HCT116 (cell line): ENCODE measurements around the gene SPTBN1. TPM values are rescaled to one million over a fixed set of nuclear protein-coding genes. Genes with fewer than 3 reads are reported as not detected.

Experiments used
- ATAC-seq: fragments of 200-7000 bp; cut with Tn5 transposase; 2 replicates; pipeline ENCODE4 v1.9.1; 2020; ENCODE audit warnings: mild to moderate bottlenecking, moderate library complexity
- BruUV-seq: library from RNA; stranded (reverse); fragments of 400-500 nt; replicated peaks from 2 replicates; lab custom pipeline; 2021; lab: Mats Ljungman, UMichigan
- CTCF ChIA-PET: fragments of 300-600 bp; sonication (Branson Sonifier 250); formaldehyde crosslinking; loops from one replicate; lab custom pipeline; 2021; ENCODE audit warnings: antibody characterized with exemption; lab: Charles Lee
- POLR2A ChIA-PET: fragments of 300-600, 350-600 bp; sonication (Branson Sonifier 250); formaldehyde crosslinking; loops from one replicate; lab custom pipeline; 2021; ENCODE audit warnings: antibody characterized with exemption; lab: Charles Lee
- RAD21 ChIA-PET, 2 experiments: fragments of 300-600 bp; sonication (Branson Sonifier 250); formaldehyde crosslinking; loops; one replicate each; lab custom pipeline; 2023; ENCODE audit warnings: low total read pairs in 2 of 2; ENCODE audit not compliant: uncharacterized antibody in 2 of 2, unreplicated experiment in 2 of 2, low non-redundant PET in 1 of 2; lab: Charles Lee
- DNase-seq: peaks from one replicate; pipeline ENCODE4 v3.0.0-alpha.2; 2010; ENCODE audit warnings: low read depth, low spot score
- H2AFZ ChIP-seq: fragments of 200-600 bp; shearing (Covaris generic), sonication (generic); 2 replicates; pipeline ENCODE4 v1.6.1; 2017; ENCODE audit warnings: low read depth, mixed run types, mixed read lengths, antibody characterized with exemption, low read length; ENCODE audit not compliant: poor library complexity, severe bottlenecking
- H3K27ac ChIP-seq: 2 replicates; pipeline ENCODE4 v1.5.1; 2012; ENCODE audit warnings: low read depth, low read length
- H3K27me3 ChIP-seq: fragments of 200-600 bp; sonication (generic); 2 replicates; pipeline ENCODE4 v1.6.1; 2016; ENCODE audit warnings: mixed run types, low read length, mixed read lengths; ENCODE audit not compliant: insufficient read depth
- H3K36me3 ChIP-seq, 2 experiments: fragments of 200-500 bp in 1 of 2; fragments of 200-600 bp in 1 of 2; sonication (Bioruptor generic) in 1 of 2; sonication (generic) in 1 of 2; 2 replicates each; pipeline versions ENCODE4 v1.5.1 to v1.6.1; 2014 to 2016; ENCODE audit warnings: low read length in 2 of 2, inconsistent platforms in 1 of 2, mixed read lengths in 1 of 2, mixed run types in 1 of 2; ENCODE audit not compliant: insufficient read depth in 2 of 2, control insufficient read depth in 1 of 2
- H3K4me1 ChIP-seq, 2 experiments: fragments of 200-600 bp in 1 of 2; sonication (generic) in 1 of 2; 2 replicates each; pipeline versions ENCODE4 v1.5.1 to v1.6.1; 2012 to 2017; ENCODE audit warnings: low read length in 2 of 2, inconsistent platforms in 1 of 2, mild to moderate bottlenecking in 1 of 2, mixed read lengths in 1 of 2, mixed run types in 1 of 2, moderate library complexity in 1 of 2; ENCODE audit not compliant: insufficient read depth in 2 of 2, control insufficient read depth in 1 of 2
- H3K4me2 ChIP-seq: fragments of 200-600 bp; sonication (generic); 2 replicates; pipeline ENCODE4 v1.6.1; 2017; ENCODE audit warnings: mixed run types, low read length, mixed read lengths
- H3K4me3 ChIP-seq, 2 experiments: fragments of 200-600 bp in 1 of 2; sonication (generic) in 1 of 2; replicated peaks in 1 of 2; 2 replicates each; pipeline ENCODE4 v1.5.1; 2011 to 2016; ENCODE audit warnings: low read length in 2 of 2, control low read depth in 1 of 2, low read depth in 1 of 2, mild to moderate bottlenecking in 1 of 2, mixed read lengths in 1 of 2, mixed run types in 1 of 2
- H3K79me2 ChIP-seq: fragments of 200-600 bp; sonication (generic); 2 replicates; pipeline ENCODE4 v1.6.1; 2017; ENCODE audit warnings: mild to moderate bottlenecking, mixed run types, low read length, moderate library complexity, mixed read lengths; ENCODE audit not compliant: insufficient read depth
- H3K9ac ChIP-seq: fragments of 200-600 bp; sonication (generic); 2 replicates; pipeline ENCODE4 v1.6.1; 2016; ENCODE audit warnings: low read length, mixed read lengths
- H3K9me2 ChIP-seq: fragments of 200-600 bp; sonication (generic), shearing (Covaris generic); 2 replicates; pipeline ENCODE4 v1.6.1; 2017; ENCODE audit warnings: mixed run types, mild to moderate bottlenecking, moderate library complexity; ENCODE audit not compliant: insufficient read depth
- H3K9me3 ChIP-seq, 2 experiments: fragments of 200-500 bp in 1 of 2; fragments of 200-600 bp in 1 of 2; sonication (Bioruptor generic) in 1 of 2; sonication (generic) in 1 of 2; 2 replicates each; pipeline ENCODE4 v1.6.1; 2014 to 2017; ENCODE audit warnings: low read length in 2 of 2, mixed read lengths in 2 of 2, inconsistent platforms in 1 of 2, low read depth in 1 of 2, mild to moderate bottlenecking in 1 of 2, mixed run types in 1 of 2, moderate library complexity in 1 of 2; ENCODE audit not compliant: control insufficient read depth in 1 of 2, insufficient read depth in 1 of 2
- H4K20me1 ChIP-seq: fragments of 200-600 bp; sonication (generic), shearing (Covaris generic); 2 replicates; pipeline ENCODE4 v1.6.1; 2017; ENCODE audit warnings: mixed run types, mild to moderate bottlenecking, moderate library complexity; ENCODE audit not compliant: insufficient read depth
- CBX3 ChIP-seq: IDR thresholded peaks from 2 replicates; pipeline ENCODE4 v1.6.1; 2012; ENCODE audit warnings: low read depth
- EZH2 ChIP-seq: fragments of 200-600 bp; sonication (generic); IDR thresholded peaks from 2 replicates; pipeline ENCODE4 v1.6.1; 2017; ENCODE audit warnings: antibody characterized with exemption, mixed run types
- RAD21 ChIP-seq: IDR thresholded peaks from 2 replicates; pipeline ENCODE4 v1.6.1; 2012; ENCODE audit warnings: low read depth, mild to moderate bottlenecking
- SIN3A ChIP-seq: IDR thresholded peaks from 2 replicates; pipeline ENCODE4 v1.6.1; 2012; ENCODE audit warnings: low read depth
- TCF7L2 ChIP-seq: IDR thresholded peaks from 2 replicates; pipeline ENCODE4 v1.7.0; 2011; ENCODE audit warnings: borderline replicate concordance, inconsistent platforms; ENCODE audit not compliant: insufficient read depth, insufficient read length; ENCODE audit errors: extremely low read depth
- YY1 ChIP-seq: IDR thresholded peaks from 2 replicates; pipeline ENCODE4 v1.6.1; 2011; ENCODE audit warnings: low read length, low read depth, moderate library complexity, mild to moderate bottlenecking; ENCODE audit not compliant: insufficient replicate concordance; ENCODE audit errors: extremely low read depth
- intact Hi-C: fragments of 100-400 bp; cut with micrococcal nuclease; formaldehyde crosslinking; loops from 2 replicates; pipeline ENCODE4 v1.10.0; 2022
- total RNA-seq: library from RNA; stranded (reverse); gene quantifications from one replicate; pipeline ENCODE4 v1.2.1, GENCODE V29; 2021; ENCODE audit not compliant: unreplicated experiment
- TF ChIP-seq, protein P1 (sequence below): IDR thresholded peaks from 2 replicates; pipeline ENCODE4 v1.6.1; 2012
- TF ChIP-seq, protein P2 (sequence below): IDR thresholded peaks from 2 replicates; pipeline ENCODE4 v1.6.1; 2012; ENCODE audit warnings: low read depth

Gene SPTBN1
- total RNA-seq, 1 experiment from 2014 or later, result 84.4 TPM

DNA sequence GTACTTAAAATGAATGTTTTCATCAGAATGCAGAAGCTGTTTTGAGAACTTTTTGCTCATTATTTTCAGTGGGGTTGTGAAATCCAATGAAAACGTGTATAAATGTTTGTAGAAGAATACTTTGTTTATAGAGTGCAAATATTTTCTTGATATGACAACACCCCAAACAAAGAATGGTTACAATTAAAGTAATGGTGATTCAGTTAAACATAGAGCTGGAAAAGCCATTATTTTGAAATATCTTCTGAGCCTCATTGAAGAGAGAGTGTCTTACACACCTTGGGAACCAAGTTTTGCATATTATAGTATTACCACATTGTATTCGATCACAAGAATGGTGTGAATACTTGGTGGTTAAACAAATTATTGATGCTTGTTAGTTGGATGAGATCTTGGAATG lies 48.7 kb downstream of the SPTBN1 start:
- Histone ChIP-seq H3K36me3 (no peaks in the 10 kb centered on the region), H4K20me1 (no peaks in the 10 kb centered on the region), H2AFZ (no peak overlapping the region), H3K4me3 (no peak overlapping the region), H3K9me3 (no peaks in the 10 kb centered on the region; a peak in 1 of 4 replicates), H3K27me3 (no peaks in the 10 kb centered on the region), H3K4me1 (no peaks in the 10 kb centered on the region), H3K4me2 (no peak overlapping the region), H3K79me2 (no peaks in the 10 kb centered on the region), H3K9ac (no peak overlapping the region), H3K9me2 (no peaks in the 10 kb centered on the region), H3K27ac (no peak overlapping the region)
- ChIA-PET POLR2A (no interaction called here), CTCF (interaction anchor here (0.9 to 1.3 kb wide), 3 partner anchors 10 to 398 kb away, joined by 3 to 5 read pairs (median 3); no protein-coding TSS in a partner anchor), RAD21 (no interaction called here)
- TF ChIP-seq, protein P1, sequence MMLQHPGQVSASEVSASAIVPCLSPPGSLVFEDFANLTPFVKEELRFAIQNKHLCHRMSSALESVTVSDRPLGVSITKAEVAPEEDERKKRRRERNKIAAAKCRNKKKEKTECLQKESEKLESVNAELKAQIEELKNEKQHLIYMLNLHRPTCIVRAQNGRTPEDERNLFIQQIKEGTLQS, result no peak
- TF ChIP-seq EZH2 (no peak), TCF7L2 (no peak), RAD21 (no peak), CBX3 (no peak), YY1 (no peak), SIN3A (no peak)
- TF ChIP-seq, protein P2, sequence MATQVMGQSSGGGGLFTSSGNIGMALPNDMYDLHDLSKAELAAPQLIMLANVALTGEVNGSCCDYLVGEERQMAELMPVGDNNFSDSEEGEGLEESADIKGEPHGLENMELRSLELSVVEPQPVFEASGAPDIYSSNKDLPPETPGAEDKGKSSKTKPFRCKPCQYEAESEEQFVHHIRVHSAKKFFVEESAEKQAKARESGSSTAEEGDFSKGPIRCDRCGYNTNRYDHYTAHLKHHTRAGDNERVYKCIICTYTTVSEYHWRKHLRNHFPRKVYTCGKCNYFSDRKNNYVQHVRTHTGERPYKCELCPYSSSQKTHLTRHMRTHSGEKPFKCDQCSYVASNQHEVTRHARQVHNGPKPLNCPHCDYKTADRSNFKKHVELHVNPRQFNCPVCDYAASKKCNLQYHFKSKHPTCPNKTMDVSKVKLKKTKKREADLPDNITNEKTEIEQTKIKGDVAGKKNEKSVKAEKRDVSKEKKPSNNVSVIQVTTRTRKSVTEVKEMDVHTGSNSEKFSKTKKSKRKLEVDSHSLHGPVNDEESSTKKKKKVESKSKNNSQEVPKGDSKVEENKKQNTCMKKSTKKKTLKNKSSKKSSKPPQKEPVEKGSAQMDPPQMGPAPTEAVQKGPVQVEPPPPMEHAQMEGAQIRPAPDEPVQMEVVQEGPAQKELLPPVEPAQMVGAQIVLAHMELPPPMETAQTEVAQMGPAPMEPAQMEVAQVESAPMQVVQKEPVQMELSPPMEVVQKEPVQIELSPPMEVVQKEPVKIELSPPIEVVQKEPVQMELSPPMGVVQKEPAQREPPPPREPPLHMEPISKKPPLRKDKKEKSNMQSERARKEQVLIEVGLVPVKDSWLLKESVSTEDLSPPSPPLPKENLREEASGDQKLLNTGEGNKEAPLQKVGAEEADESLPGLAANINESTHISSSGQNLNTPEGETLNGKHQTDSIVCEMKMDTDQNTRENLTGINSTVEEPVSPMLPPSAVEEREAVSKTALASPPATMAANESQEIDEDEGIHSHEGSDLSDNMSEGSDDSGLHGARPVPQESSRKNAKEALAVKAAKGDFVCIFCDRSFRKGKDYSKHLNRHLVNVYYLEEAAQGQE, result no peak
- ATAC-seq, result no peak
- no peak for DNase-seq
- intact Hi-C loops, result loop anchor here (5.0 kb wide), 2 partner anchors 163 to 343 kb away; no protein-coding TSS in a partner anchor
- no TSS peak for BruUV-seq
